ENCODE measurements around the gene PDE8A. TPM values are rescaled to one million over a fixed set of nuclear protein-coding genes. Genes with fewer than 3 reads are reported as not detected.

PDE8A gene
- total and polyA plus RNA-seq, 2 donors: 17.6 to 82.3 TPM

- no peak for DNase-seq (ENCODE audit: extremely low spot score)
- Histone ChIP-seq H3K27ac (ENCODE audit: low read depth) (no peak overlapping the region), H3K4me1 (ENCODE audit: insufficient read depth) (peaks cover 2% of the 10 kb centered on the region), H3K4me3 (ENCODE audit: low read depth, low read length) (no peak overlapping the region), H3K36me3 (ENCODE audit: insufficient read depth) (no peaks in the 10 kb centered on the region)
- WGBS: 74% methylated on average over 15 of the region's 15 CpGs
Measured at GRCh38 chr15:85019815-85020590, 38.3 kb downstream of the PDE8A start.

GRCh38 chr15:85021409-85021808 is 39.8 kb downstream of the PDE8A start:
- WGBS: 99% methylated on average over 3 of the region's 3 CpGs
- peaks cover 1% of the 10 kb centered on the region for H3K4me1 ChIP-seq (ENCODE audit: insufficient read depth)
- no peak overlapping the region for H3K27ac ChIP-seq (ENCODE audit: low read depth)
- no peaks in the 10 kb centered on the region for H3K36me3 ChIP-seq (ENCODE audit: insufficient read depth)
- H3K4me3 ChIP-seq (ENCODE audit: low read depth, low read length): no peak overlapping the region
- DNase-seq (ENCODE audit: extremely low spot score): no peak

- no peak for DNase-seq (ENCODE audit: extremely low spot score)
- Histone ChIP-seq H3K36me3 (ENCODE audit: insufficient read depth) (no peaks in the 10 kb centered on the region), H3K4me1 (ENCODE audit: insufficient read depth) (peaks cover 1% of the 10 kb centered on the region), H3K4me3 (ENCODE audit: low read depth, low read length) (no peak overlapping the region), H3K27ac (ENCODE audit: low read depth) (no peak overlapping the region)
- 89% methylated on average over 6 of the region's 6 CpGs for WGBS
Measured at GRCh38 chr15:85022860-85023403, 41.3 kb downstream of the PDE8A start.

- WGBS: 92% methylated on average over 3 of the region's 3 CpGs
- peaks cover 1% of the 10 kb centered on the region for H3K4me1 ChIP-seq (ENCODE audit: insufficient read depth)
- no peak for DNase-seq (ENCODE audit: extremely low spot score)
- H3K4me3 ChIP-seq (ENCODE audit: low read depth, low read length): no peak overlapping the region
- no peak overlapping the region for H3K27ac ChIP-seq (ENCODE audit: low read depth)
- no peaks in the 10 kb centered on the region for H3K36me3 ChIP-seq (ENCODE audit: insufficient read depth)
Measured at GRCh38 chr15:85024003-85024402, 42.3 kb downstream of the PDE8A start.

- Histone ChIP-seq H3K36me3 (ENCODE audit: insufficient read depth) (no peaks in the 10 kb centered on the region), H3K4me3 (ENCODE audit: low read depth, low read length) (no peak overlapping the region), H3K4me1 (ENCODE audit: insufficient read depth) (peaks cover 1% of the 10 kb centered on the region), H3K27ac (ENCODE audit: low read depth) (no peak overlapping the region)
- WGBS: 70% methylated on average over 4 of the region's 4 CpGs
- no peak for DNase-seq (ENCODE audit: extremely low spot score)
Measured at GRCh38 chr15:85024509-85025336, 43.1 kb downstream of the PDE8A start.

GRCh38 chr15:85025516-85026251 is 44.0 kb downstream of the PDE8A start:
- DNase-seq (ENCODE audit: extremely low spot score): no peak
- peaks cover 1% of the 10 kb centered on the region for H3K4me1 ChIP-seq (ENCODE audit: insufficient read depth)
- no peaks in the 10 kb centered on the region for H3K36me3 ChIP-seq (ENCODE audit: insufficient read depth)
- 73% methylated on average over 4 of the region's 4 CpGs for WGBS
- no peak overlapping the region for H3K27ac ChIP-seq (ENCODE audit: low read depth)
- no peak overlapping the region for H3K4me3 ChIP-seq (ENCODE audit: low read depth, low read length)

- no peaks in the 10 kb centered on the region for H3K36me3 ChIP-seq (ENCODE audit: insufficient read depth)
- no peak overlapping the region for H3K27ac ChIP-seq (ENCODE audit: low read depth)
- H3K4me1 ChIP-seq (ENCODE audit: insufficient read depth): peaks cover 1% of the 10 kb centered on the region
- 50% methylated on average over 2 of the region's 2 CpGs for WGBS
- H3K4me3 ChIP-seq (ENCODE audit: low read depth, low read length): no peak overlapping the region
- no peak for DNase-seq (ENCODE audit: extremely low spot score)
Measured at GRCh38 chr15:85026304-85027032, 44.8 kb downstream of the PDE8A start.

GRCh38 chr15:85027033-85027380 is 45.4 kb downstream of the PDE8A start:
- no peaks in the 10 kb centered on the region for H3K36me3 ChIP-seq (ENCODE audit: insufficient read depth)
- peaks cover 1% of the 10 kb centered on the region for H3K4me1 ChIP-seq (ENCODE audit: insufficient read depth)
- no peak for DNase-seq (ENCODE audit: extremely low spot score)
- H3K27ac ChIP-seq (ENCODE audit: low read depth): no peak overlapping the region
- no peak overlapping the region for H3K4me3 ChIP-seq (ENCODE audit: low read depth, low read length)

GRCh38 chr15:85027421-85027820 is 45.8 kb downstream of the PDE8A start:
- H3K4me1 ChIP-seq (ENCODE audit: insufficient read depth): peaks cover 1% of the 10 kb centered on the region
- no peak overlapping the region for H3K4me3 ChIP-seq (ENCODE audit: low read depth, low read length)
- 78% methylated on average over 4 of the region's 4 CpGs for WGBS
- no peak for DNase-seq (ENCODE audit: extremely low spot score)
- H3K27ac ChIP-seq (ENCODE audit: low read depth): no peak overlapping the region
- no peaks in the 10 kb centered on the region for H3K36me3 ChIP-seq (ENCODE audit: insufficient read depth)

- no peak overlapping the region for H3K27ac ChIP-seq (ENCODE audit: low read depth)
- DNase-seq (ENCODE audit: extremely low spot score): no peak
- peaks cover 1% of the 10 kb centered on the region for H3K4me1 ChIP-seq (ENCODE audit: insufficient read depth)
- 95% methylated on average over 6 of the region's 6 CpGs for WGBS
- H3K36me3 ChIP-seq (ENCODE audit: insufficient read depth): no peaks in the 10 kb centered on the region
- no peak overlapping the region for H3K4me3 ChIP-seq (ENCODE audit: low read depth, low read length)
Measured at GRCh38 chr15:85028416-85028815, 46.8 kb downstream of the PDE8A start.

- no peak overlapping the region for H3K4me3 ChIP-seq (ENCODE audit: low read depth, low read length)
- H3K36me3 ChIP-seq (ENCODE audit: insufficient read depth): no peaks in the 10 kb centered on the region
- H3K27ac ChIP-seq (ENCODE audit: low read depth): no peak overlapping the region
- no peak for DNase-seq (ENCODE audit: extremely low spot score)
- 92% methylated on average over 5 of the region's 5 CpGs for WGBS
- H3K4me1 ChIP-seq (ENCODE audit: insufficient read depth): peaks cover 1% of the 10 kb centered on the region
Measured at GRCh38 chr15:85029221-85029620, 47.6 kb downstream of the PDE8A start.

- WGBS: 88% methylated on average over 1 of the region's 1 CpG
- Histone ChIP-seq H3K27ac (ENCODE audit: low read depth) (no peak overlapping the region), H3K4me1 (ENCODE audit: insufficient read depth) (no peaks in the 10 kb centered on the region), H3K4me3 (ENCODE audit: low read depth, low read length) (no peak overlapping the region), H3K36me3 (ENCODE audit: insufficient read depth) (no peaks in the 10 kb centered on the region)
- no peak for DNase-seq (ENCODE audit: extremely low spot score)
Measured at GRCh38 chr15:85030301-85030929, 48.8 kb downstream of the PDE8A start.

Measured in urinary bladder (tissue), 4 donors.